Prostate gland (tissue), 2 donors: Measurements from ENCODE around the gene EPS15.

Experiments
- CTCF ChIP-seq, 4 experiments: fragments of 200-600 bp in 2 of 4; fragments of 450-650 bp in 2 of 4; sonication (generic) in 2 of 4; IDR thresholded peaks; 1 replicate in 3 of 4; 2 replicates in 1 of 4; pipeline ENCODE4 v1.5.1; 2016 to 2019; ENCODE audit warnings: antibody characterized with exemption in 4 of 4, mild to moderate bottlenecking in 2 of 4, moderate library complexity in 2 of 4
- POLR2A ChIP-seq: fragments of 450-650 bp; IDR thresholded peaks from one replicate; pipeline ENCODE4 v1.6.1; 2016; ENCODE audit warnings: antibody characterized with exemption, mild to moderate bottlenecking

GRCh38 chr1:51312718-51313117 lies 206.3 kb downstream of the EPS15 start:
- TF ChIP-seq POLR2A (no peak), CTCF (IDR thresholded peaks at IDR 0.05) (no peak)
